Keratinocyte (primary cell): ENCODE results near the gene RPS6KA5.

Source experiments
- EZH2 ChIP-seq: IDR thresholded peaks from one replicate; pipeline ENCODE4 v1.6.1; 2012; ENCODE audit warnings: inconsistent platforms, mild to moderate bottlenecking, low read length, moderate library complexity
- TF ChIP-seq, protein P1 (sequence below), 3 experiments: IDR thresholded peaks in 1 of 3; conservative IDR thresholded peaks in 1 of 3; optimal IDR thresholded peaks in 1 of 3; 2 replicates in 2 of 3; 3 replicates in 1 of 3; pipeline versions ENCODE3 to v1.5.1; 2011; ENCODE audit warnings: low read length in 3 of 3, mild to moderate bottlenecking in 3 of 3, moderate library complexity in 2 of 3, control low read depth in 1 of 3, inconsistent platforms in 1 of 3; ENCODE audit not compliant: insufficient read depth in 2 of 3; ENCODE audit errors: extremely low read depth in 1 of 3

GRCh38 chr14:91089958-91090535 is 29.6 kb upstream of the RPS6KA5 start:
- TF ChIP-seq, protein P1, sequence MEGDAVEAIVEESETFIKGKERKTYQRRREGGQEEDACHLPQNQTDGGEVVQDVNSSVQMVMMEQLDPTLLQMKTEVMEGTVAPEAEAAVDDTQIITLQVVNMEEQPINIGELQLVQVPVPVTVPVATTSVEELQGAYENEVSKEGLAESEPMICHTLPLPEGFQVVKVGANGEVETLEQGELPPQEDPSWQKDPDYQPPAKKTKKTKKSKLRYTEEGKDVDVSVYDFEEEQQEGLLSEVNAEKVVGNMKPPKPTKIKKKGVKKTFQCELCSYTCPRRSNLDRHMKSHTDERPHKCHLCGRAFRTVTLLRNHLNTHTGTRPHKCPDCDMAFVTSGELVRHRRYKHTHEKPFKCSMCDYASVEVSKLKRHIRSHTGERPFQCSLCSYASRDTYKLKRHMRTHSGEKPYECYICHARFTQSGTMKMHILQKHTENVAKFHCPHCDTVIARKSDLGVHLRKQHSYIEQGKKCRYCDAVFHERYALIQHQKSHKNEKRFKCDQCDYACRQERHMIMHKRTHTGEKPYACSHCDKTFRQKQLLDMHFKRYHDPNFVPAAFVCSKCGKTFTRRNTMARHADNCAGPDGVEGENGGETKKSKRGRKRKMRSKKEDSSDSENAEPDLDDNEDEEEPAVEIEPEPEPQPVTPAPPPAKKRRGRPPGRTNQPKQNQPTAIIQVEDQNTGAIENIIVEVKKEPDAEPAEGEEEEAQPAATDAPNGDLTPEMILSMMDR (optimal IDR thresholded peaks at IDR 0.05 in 1 of 3, IDR thresholded peaks at IDR 0.05 in 1 of 3, conservative IDR thresholded peaks at IDR 0.05 in 1 of 3; ENCODE audit: extremely low read depth in 1 of 3, insufficient read depth in 2 of 3, low read length in 3 of 3): no peak
- no peak for TF ChIP-seq EZH2
